HepG2 (cell line): ENCODE measurements around the gene NEDD4. TPM values are rescaled to one million over a fixed set of nuclear protein-coding genes. Genes with fewer than 3 reads are reported as not detected.

ENCODE experiments used
- ARID4A ChIP-seq: sonication (generic); formaldehyde crosslinking; IDR thresholded peaks from 2 replicates; pipeline ENCODE4 v1.5.0; 2020; ENCODE audit warnings: mild to moderate bottlenecking, missing genetic modification reagents, borderline replicate concordance
- CTCF ChIP-seq: sonication (generic); formaldehyde crosslinking; IDR thresholded peaks from 2 replicates; pipeline ENCODE4 v1.5.0; 2020; ENCODE audit warnings: mild to moderate bottlenecking, missing genetic modification reagents, moderate library complexity
- DMAP1 ChIP-seq: IDR thresholded peaks from 2 replicates; pipeline ENCODE4 v1.6.1; 2016
- RBM22 ChIP-seq: fragments of 200-400 bp; formaldehyde crosslinking; optimal IDR thresholded peaks from 2 replicates; pipeline ENCODE3; 2017; ENCODE audit warnings: mild to moderate bottlenecking, low read length, moderate library complexity
- SIN3A ChIP-seq: IDR thresholded peaks from 2 replicates; pipeline ENCODE4 v1.6.1; 2011; ENCODE audit warnings: low read depth, mild to moderate bottlenecking, control low read depth, low read length, borderline replicate concordance
- SP1 ChIP-seq, 2 experiments: fragments of 450-650 bp in 1 of 2; sonication (generic) in 1 of 2; formaldehyde crosslinking in 1 of 2; IDR thresholded peaks; 2 replicates each; pipeline versions ENCODE4 v1.4.0 to v1.6.1; 2016 to 2020; ENCODE audit warnings: missing genetic modification reagents in 1 of 2
- SP5 ChIP-seq: IDR thresholded peaks from 2 replicates; pipeline ENCODE4 v1.6.1; 2016; ENCODE audit warnings: low read depth, borderline replicate concordance
- TFDP2 ChIP-seq: sonication (generic); formaldehyde crosslinking; IDR thresholded peaks from 2 replicates; pipeline ENCODE4 v1.4.0; 2020; ENCODE audit warnings: missing genetic modification reagents
- TOE1 ChIP-seq: sonication (generic); formaldehyde crosslinking; IDR thresholded peaks from 2 replicates; pipeline ENCODE4 v1.4.0; 2020; ENCODE audit warnings: mild to moderate bottlenecking, missing genetic modification reagents
- ZBTB43 ChIP-seq: sonication (generic); formaldehyde crosslinking; conservative IDR thresholded peaks from 2 replicates; pipeline ENCODE4 v1.4.0; 2020; ENCODE audit warnings: missing genetic modification reagents
- ZNF292 ChIP-seq: sonication (generic); formaldehyde crosslinking; IDR thresholded peaks from 2 replicates; pipeline ENCODE4 v1.8.1; 2022; ENCODE audit warnings: mild to moderate bottlenecking, low read depth, missing genetic modification reagents, borderline replicate concordance
- ZNF780A ChIP-seq: sonication (generic); formaldehyde crosslinking; IDR thresholded peaks from 2 replicates; pipeline ENCODE4 v1.8.0; 2022; ENCODE audit warnings: mild to moderate bottlenecking, missing genetic modification reagents, moderate library complexity
- ZNF784 ChIP-seq: sonication (generic); formaldehyde crosslinking; IDR thresholded peaks from 2 replicates; pipeline ENCODE4 v1.5.1; 2020; ENCODE audit warnings: missing genetic modification reagents, mild to moderate bottlenecking, borderline replicate concordance
- ZNF891 ChIP-seq: sonication (generic); formaldehyde crosslinking; IDR thresholded peaks from 2 replicates; pipeline ENCODE4 v1.5.0; 2020; ENCODE audit warnings: mild to moderate bottlenecking, missing genetic modification reagents
- ZXDC ChIP-seq: sonication (generic); formaldehyde crosslinking; IDR thresholded peaks from 2 replicates; pipeline ENCODE4 v1.5.0; 2020; ENCODE audit warnings: mild to moderate bottlenecking, missing genetic modification reagents
- polyA plus RNA-seq, 8 experiments: library from polyadenylated mRNA; depleted of rRNA in 3 of 8; stranded (reverse) in 7 of 8; unstranded in 1 of 8; fragments of >200 nt; fragmentation: Illumina TruSeq in 4 of 8; extraction: Trizol in 4 of 8; gene quantifications; 2 replicates each; pipeline versions ENCODE4 v1.2.1 to v1.2.3, GENCODE V29; 2011 to 2016; ENCODE audit warnings: low read depth in 4 of 8, missing spikeins in 1 of 8, mixed read lengths in 1 of 8; ENCODE audit not compliant: insufficient read depth in 1 of 8
- total RNA-seq, 5 experiments: library from RNA; depleted of rRNA; stranded (reverse); fragments of >200 nt; fragmentation: Illumina TruSeq; extraction: Trizol; gene quantifications; 2 replicates each; pipeline ENCODE4 v1.2.3, GENCODE V29; 2016; ENCODE audit warnings: low read depth in 1 of 5

Gene NEDD4
- total and polyA plus RNA-seq, 2 of the 13 experiments (the other 11 are each of a cell fraction or from before 2014, with no cell fraction given), result 10.4 to 13.0 TPM

GRCh38 chr15:55993111-55993803 is at the start of gene NEDD4 (continued):
- TF ChIP-seq ARID4A (peak; percentile 64; the same call in 1 of the 2 replicates), TFDP2 (CRISPR knock-in tag) (peak; percentile 88), ZNF292 (CRISPR knock-in tag) (0 out of 2 replicates have a peak, but pooled peaks have one; percentile 53), CTCF (peak; percentile 79), SIN3A (peak; percentile 69; the same call in 1 of the 2 replicates), SP1 (IDR thresholded peaks at IDR 0.05) (no peak), SP1 (CRISPR knock-in tag; IDR thresholded peaks at IDR 0.05) (0 out of 2 replicates have a peak, but pooled peaks have one; percentile 22), ZNF780A (CRISPR knock-in tag) (no peak), ZXDC (CRISPR knock-in tag) (no peak), DMAP1 (CRISPR knock-in tag) (peak; percentile 71; the same call in 1 of the 2 replicates), SP5 (CRISPR knock-in tag) (peak; percentile 89), ZBTB43 (CRISPR knock-in tag) (0 out of 2 replicates have a peak, but pooled peaks have one; percentile 21), ZNF784 (CRISPR knock-in tag) (no peak), ZNF891 (CRISPR knock-in tag) (no peak), TOE1 (CRISPR knock-in tag) (0 out of 2 replicates have a peak, but pooled peaks have one; percentile 26), RBM22 (no peak)
